Measurements from ENCODE around the gene PER1.

Gene PER1

GRCh38 chr17:8153525-8153956 is 1.3 kb upstream of the PER1 start:
- DNase-seq = peak; percentile 95

DNA sequence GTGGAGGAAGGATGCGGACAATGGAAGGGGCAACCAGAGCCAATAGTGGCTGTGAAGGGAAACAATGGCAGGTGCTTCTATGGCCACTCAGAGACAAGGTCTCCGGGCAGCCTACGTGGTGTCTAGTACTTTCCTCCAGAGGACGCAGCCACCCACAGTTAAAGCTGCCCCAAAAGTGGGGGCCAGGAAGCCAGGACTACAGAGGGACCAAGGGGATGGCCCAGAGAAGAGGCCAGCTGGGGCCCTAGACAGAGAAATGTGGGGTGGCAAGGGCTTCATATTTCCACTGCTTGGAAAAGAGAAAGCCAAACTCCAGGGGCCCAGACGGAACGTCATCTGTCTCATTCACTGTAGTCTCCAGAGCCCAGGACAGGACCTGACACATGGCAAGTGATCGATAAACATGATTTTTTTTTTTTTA is 837 bp upstream of the PER1 start:
- no peak for DNase-seq

DNA sequence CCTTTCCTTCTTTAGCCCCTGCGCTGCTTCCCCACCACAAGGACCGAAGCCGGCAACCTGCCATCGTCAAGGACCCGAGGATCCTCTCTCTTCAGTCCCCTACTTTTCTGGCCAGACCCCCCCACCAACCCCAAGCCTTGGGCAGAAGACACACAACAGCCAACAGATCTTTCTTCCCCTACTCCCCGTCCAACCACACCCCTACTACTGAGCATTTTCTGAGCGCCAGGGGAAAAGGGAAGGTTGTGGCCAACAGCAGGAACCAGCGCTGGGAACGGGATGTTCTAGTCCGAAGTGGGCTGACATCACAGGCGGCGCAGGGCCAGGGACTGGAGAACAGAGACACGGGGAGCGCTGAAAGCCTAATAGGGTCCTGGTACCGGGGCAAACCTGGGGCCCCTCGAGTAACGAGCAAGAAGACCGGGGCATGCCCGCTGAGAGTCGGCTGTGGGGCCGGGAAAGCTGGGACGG is 528 bp downstream of the PER1 start:
- DNase-seq = peak; percentile 68

DNA sequence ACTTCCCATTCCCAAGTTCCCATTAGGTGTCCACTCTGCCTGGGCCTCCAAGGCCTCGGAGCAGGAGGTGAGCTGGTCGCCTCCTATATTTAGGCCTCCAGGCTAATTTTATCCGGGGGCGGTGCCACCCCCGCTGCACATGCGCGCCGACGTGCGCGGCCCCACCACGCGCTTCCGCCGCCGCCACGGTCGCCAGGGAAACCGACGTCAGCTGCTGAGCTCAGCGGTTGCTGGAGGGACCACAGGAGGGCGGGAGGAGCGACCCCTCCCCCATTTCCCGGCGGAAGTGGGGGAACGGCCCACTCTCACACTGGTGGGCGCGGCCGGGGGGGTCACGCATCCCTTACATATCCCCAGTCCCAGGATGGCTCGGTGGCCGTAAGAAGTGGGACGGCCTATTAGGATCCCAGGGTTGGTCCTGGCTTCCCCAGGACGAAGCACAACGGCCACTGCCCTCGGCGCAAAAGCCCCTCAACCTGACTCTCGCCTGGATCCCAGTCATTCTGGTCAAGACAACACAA is 1.0 kb downstream of the PER1 start:
- peak; percentile 83 for DNase-seq

GRCh38 chr17:8150194-8151119 is 1.7 kb downstream of the PER1 start:
- DNase-seq = no peak

- no peak for DNase-seq
These were observed 2.6 kb downstream of the PER1 start for GRCh38 chr17:8149419-8150193.

DNA sequence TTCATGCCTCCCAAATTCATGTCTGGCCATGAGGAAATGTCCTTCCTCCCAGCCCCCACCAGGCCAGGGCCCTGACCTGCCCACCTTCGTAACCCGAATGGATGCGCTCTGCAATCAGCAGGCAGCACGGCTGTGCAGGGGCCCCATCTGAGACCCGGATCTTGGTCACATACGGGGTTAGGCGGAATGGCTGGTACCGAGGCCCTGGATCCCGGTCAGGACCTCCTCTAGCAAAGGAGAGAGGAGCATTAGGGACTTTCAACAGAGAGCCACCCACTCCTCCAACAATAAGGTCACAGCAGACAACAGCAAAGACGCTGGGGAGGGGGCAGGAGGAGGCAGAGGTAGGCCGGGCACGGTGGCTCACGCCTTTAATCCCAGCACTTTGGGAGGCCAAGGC is 3.6 kb downstream of the PER1 start:
- no peak for DNase-seq

DNA sequence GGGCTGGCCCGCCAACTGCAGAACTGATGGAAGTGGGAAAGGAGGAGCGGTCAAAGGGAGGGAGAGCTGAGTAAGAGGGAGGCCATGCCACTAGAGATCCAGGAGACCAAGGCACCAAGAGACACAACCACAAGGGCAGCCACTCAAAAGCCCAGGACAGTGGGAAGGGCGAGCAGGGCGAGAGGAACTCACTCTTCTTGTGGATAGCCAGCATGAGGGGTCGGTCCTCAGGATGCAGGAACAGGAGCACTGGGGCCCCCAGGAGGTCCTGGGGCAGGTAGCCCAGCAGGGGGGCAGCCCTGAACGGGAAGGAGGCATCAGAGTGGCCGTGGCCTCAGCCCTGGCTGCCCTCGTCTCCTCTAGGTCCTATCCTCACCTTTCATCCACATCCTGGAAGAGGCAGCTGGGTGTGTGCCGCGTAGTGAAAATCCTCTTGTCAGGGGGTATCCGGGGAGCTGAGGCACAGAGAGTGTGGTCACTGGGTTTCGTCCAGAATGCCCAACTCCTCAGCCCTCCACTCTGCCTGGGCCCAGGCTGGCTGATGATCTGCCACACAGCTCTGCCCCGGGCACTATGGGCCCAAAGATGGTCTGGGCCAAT is 4.3 kb downstream of the PER1 start:
- no peak for DNase-seq

DNA sequence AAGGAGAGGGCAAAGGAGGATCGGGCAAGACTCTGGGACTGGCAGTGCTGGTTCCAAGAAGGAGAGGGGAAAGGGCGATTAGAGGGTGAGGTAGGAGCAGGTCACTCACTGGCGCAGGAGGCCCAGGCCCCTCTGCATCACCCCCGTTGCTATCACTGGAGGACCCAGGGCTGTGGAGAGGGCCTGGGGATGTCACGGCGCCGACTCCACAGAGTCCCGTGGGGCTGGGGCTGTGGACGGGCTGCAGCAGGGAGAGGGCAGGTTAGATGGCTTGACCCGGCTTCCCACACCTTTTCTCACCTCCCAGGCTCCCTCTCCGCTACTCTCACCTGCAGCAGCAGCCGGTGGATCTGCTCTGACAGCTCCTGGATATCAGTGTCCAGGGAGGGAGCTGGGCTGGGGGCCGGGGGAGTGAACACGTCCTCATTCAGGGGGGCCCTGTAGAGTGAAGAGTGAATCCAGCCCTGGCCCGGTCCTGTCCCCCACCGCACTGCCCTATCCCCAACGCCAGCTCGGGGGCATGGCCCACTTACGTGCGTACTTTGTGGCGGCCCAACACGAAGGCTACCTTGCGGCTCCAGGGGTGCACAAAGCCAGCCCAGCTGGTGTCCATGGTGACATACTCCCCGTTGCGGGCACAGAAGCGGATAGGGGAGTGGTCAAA is 4.9 kb downstream of the PER1 start:
- no peak for DNase-seq

DNA sequence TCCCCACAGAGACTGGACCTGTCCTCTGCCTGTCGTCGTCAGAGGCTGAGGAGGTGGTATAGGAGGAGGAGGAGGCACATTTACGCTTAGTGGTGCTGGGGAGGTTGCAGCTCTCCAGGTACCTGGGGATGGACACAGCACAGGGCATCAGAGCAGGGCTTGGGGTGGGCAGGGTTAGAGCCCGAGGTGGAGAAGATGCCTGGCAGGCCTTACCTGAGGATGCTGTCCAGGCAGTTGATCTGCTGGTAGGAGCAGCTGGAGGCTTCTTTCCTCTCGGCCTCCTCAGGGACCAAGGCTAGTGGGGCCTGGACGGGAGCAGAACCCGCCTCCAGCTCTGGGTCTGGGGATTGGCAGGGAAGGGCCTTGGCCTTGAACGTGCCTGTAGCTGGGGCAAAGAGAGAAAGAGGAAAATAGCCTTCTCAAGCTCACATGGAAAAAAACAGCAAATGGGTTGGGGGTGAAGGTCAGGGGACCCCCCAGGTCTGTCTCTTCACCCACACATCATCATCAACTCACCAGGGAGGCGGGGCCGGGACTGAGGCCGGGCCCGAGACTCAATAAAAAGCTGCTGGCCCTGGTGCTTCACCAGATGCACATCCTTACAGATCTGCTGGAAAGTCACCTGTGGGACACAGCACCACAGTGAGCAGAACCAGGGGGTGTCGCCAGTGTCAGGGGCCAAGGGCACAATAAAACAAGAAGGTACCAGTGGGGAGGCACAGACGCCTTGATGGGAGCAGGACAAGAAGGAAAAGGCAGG is 5.6 kb downstream of the PER1 start:
- no peak for DNase-seq

DNA sequence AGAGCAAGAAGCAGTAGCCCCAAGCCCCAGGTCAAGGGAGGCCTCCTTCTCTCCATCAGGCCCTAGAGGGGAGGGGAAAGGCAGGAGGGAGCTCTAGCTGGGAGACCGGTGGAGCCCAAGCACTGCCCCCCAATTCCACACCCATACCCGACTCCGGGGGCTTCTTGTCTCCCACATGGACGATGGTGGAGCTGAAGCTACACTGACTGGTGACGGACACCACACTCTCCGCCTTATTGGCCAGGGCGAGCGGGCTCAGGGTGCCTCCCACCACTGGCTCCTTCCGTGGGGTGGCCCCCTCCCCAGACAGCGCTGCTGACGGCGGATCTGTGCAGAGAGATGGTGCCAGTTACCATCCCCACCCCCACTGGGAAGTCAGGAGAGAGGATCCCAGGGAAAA is 6.4 kb downstream of the PER1 start:
- no peak for DNase-seq

GRCh38 chr17:8144401-8145231 is 7.6 kb downstream of the PER1 start:
- DNase-seq = no peak

- no peak for DNase-seq
These were observed 8.4 kb downstream of the PER1 start for GRCh38 chr17:8143581-8144400.

DNA sequence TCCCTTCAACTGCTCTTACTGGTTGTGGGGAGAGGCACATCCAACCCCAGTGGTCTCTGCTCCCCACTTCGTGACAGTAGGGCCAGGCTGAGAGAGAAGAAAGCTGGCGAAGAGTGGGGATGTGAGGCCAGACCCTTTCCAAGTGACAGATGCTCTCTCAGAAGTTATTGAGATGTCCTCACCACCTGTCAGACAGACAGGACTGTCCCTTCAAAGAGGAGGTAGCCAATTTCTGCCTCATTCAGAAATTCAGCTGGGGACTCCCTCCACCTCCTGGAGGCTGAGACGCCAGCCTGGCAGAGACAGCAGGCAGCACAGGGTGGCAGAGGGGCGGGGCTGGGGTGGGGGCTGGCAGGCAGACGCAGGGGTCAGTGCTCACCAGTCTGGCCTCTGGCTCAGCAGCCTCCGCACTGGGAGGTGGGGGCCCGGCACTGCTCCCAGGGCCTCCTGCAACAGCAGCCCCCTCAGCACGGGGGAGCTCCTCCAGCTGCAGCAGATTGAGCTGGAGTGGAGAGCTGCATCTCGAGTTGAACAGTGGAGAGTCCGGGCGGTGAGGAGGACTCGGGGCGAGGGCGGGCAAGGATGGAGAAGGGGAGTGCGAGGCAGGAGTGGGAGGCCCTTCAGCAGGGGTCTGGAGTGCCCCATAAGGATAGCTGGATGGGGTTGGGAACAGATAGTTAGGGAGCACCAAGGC is 9.2 kb downstream of the PER1 start:
- DNase-seq = no peak

GRCh38 chr17:8142158-8142886 is 9.9 kb downstream of the PER1 start:
- no peak for DNase-seq

- DNase-seq = no peak
These were observed 10.5 kb downstream of the PER1 start for GRCh38 chr17:8141741-8142140.

DNA sequence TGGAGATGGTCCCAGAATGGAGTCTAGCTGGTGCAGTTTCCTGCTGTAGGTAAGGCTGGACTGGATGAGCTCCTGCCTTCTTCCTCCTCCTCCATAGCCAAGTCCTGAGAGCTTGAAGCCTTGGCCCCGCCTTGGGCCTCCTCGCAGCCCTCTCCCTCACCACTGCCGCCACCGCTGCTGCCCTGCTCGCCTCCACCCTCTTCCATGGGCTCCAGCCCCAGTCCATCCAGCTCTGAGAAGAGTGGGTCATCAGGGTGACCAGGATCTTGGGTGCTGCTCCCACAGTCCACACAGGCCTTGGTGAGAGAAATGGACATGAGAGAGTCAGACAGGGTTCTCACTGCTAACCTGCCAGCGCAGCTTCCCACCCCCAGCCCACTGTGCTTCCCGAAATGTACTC is 11.2 kb downstream of the PER1 start:
- no peak for DNase-seq

All from EL (cell line).